OCI-LY7 (cell line): ENCODE measurements around the gene SLC29A2.

Experiments used
- EZH2phosphoT487 ChIP-seq: fragments of 200-600 bp; sonication (generic); IDR thresholded peaks from 2 replicates; pipeline ENCODE4 v1.6.1; 2018; ENCODE audit warnings: low read depth, borderline replicate concordance, mild to moderate bottlenecking, mixed run types, antibody characterized with exemption, low read length, moderate library complexity, mixed read lengths
- TF ChIP-seq, protein P1 (sequence below): fragments of 200-600 bp; sonication (generic); conservative IDR thresholded peaks from 2 replicates; pipeline ENCODE4 v1.5.1; 2014; ENCODE audit warnings: mild to moderate bottlenecking, antibody characterized with exemption, low read length, moderate library complexity, mixed read lengths

- TF ChIP-seq, protein P1, sequence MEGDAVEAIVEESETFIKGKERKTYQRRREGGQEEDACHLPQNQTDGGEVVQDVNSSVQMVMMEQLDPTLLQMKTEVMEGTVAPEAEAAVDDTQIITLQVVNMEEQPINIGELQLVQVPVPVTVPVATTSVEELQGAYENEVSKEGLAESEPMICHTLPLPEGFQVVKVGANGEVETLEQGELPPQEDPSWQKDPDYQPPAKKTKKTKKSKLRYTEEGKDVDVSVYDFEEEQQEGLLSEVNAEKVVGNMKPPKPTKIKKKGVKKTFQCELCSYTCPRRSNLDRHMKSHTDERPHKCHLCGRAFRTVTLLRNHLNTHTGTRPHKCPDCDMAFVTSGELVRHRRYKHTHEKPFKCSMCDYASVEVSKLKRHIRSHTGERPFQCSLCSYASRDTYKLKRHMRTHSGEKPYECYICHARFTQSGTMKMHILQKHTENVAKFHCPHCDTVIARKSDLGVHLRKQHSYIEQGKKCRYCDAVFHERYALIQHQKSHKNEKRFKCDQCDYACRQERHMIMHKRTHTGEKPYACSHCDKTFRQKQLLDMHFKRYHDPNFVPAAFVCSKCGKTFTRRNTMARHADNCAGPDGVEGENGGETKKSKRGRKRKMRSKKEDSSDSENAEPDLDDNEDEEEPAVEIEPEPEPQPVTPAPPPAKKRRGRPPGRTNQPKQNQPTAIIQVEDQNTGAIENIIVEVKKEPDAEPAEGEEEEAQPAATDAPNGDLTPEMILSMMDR: no peak
- TF ChIP-seq EZH2phosphoT487: no peak
Measured at GRCh38 chr11:66349084-66349386, 22.5 kb downstream of the SLC29A2 start.
